Esophagus muscularis mucosa (tissue), 4 donors: ENCODE data around the gene SLX4. TPM values are rescaled to one million over a fixed set of nuclear protein-coding genes. Genes with fewer than 3 reads are reported as not detected.
A peak's percentile ranks its signal among the peaks of the same experiment; 100 is the strongest.
"Not testable (repeated sequence)": the region's sequence is repeated elsewhere in the genome, so short reads cannot be mapped to it uniquely, and the experiment has no call there.

Experiments
- DNase-seq: peaks from one replicate; pipeline ENCODE4 v3.0.0-alpha.2; 2017; ENCODE audit errors: extremely low spot score
- H3K27ac ChIP-seq, 4 donors: fragments of 200-600 bp; sonication (generic); replicated peaks in 1 of 4; 1 replicate in 3 of 4; 2 replicates in 1 of 4; pipeline ENCODE4 v1.5.1; 2016 to 2019; ENCODE audit warnings: mild to moderate bottlenecking in 1 of 4
- H3K27me3 ChIP-seq, 4 donors: fragments of 200-600 bp; sonication (generic); one replicate each; pipeline versions ENCODE4 v1.5.1 to v1.6.0; 2016 to 2019
- H3K36me3 ChIP-seq, 4 donors: fragments of 200-600 bp; sonication (generic); one replicate each; pipeline ENCODE4 v1.5.1; 2016 to 2019
- H3K4me1 ChIP-seq, 4 donors: fragments of 200-600 bp; sonication (generic); one replicate each; pipeline ENCODE4 v1.5.1; 2016 to 2019
- H3K4me3 ChIP-seq, 4 donors: fragments of 200-600 bp; sonication (generic); 1 replicate in 2 of 4; 2 replicates in 2 of 4; pipeline ENCODE4 v1.5.1; 2016 to 2019; ENCODE audit warnings: mild to moderate bottlenecking in 4 of 4, moderate library complexity in 1 of 4
- H3K9me3 ChIP-seq, 4 donors: fragments of 200-600 bp; sonication (generic); 1 replicate in 3 of 4; 2 replicates in 1 of 4; pipeline ENCODE4 v1.5.1; 2016 to 2019
- EP300 ChIP-seq: sonication (generic); formaldehyde crosslinking; IDR thresholded peaks from one replicate; pipeline ENCODE4 v1.6.1; 2017; ENCODE audit warnings: antibody characterized with exemption
- POLR2A ChIP-seq: fragments of 450-650 bp; IDR thresholded peaks from one replicate; pipeline ENCODE4 v1.6.1; 2017; ENCODE audit warnings: antibody characterized with exemption, moderate library complexity, mild to moderate bottlenecking, low read depth
- POLR2AphosphoS5 ChIP-seq, 2 donors: sonication (generic); formaldehyde crosslinking; IDR thresholded peaks; one replicate each; pipeline ENCODE4 v1.6.1; 2017; ENCODE audit warnings: antibody characterized with exemption in 2 of 2
- WGBS: methylation state at CpG from one replicate; pipeline ENCODE4 v1.1.5; 2018; 5-methylcytosine and 5-hydroxymethylcytosine counted together
- intact Hi-C: fragments of 100-400 bp; cut with DNase I; formaldehyde crosslinking; loops from one replicate; pipeline ENCODE4 v1.15.1; 2023
- total RNA-seq, 4 donors: library from RNA; depleted of rRNA; stranded (reverse); fragments of >200 nt; gene quantifications; one replicate each; pipeline versions ENCODE4 v1.1.0 to v1.2.1, GENCODE V29; 2016
- TF ChIP-seq, protein P1 (sequence below), 3 experiments: fragments of 200-600 bp in 2 of 3; fragments of 450-650 bp in 1 of 3; sonication (generic) in 2 of 3; IDR thresholded peaks; one replicate each; pipeline ENCODE4 v1.5.1; 2017 to 2019; ENCODE audit warnings: antibody characterized with exemption in 3 of 3, mild to moderate bottlenecking in 2 of 3, moderate library complexity in 1 of 3

The SLX4 gene, protein sequence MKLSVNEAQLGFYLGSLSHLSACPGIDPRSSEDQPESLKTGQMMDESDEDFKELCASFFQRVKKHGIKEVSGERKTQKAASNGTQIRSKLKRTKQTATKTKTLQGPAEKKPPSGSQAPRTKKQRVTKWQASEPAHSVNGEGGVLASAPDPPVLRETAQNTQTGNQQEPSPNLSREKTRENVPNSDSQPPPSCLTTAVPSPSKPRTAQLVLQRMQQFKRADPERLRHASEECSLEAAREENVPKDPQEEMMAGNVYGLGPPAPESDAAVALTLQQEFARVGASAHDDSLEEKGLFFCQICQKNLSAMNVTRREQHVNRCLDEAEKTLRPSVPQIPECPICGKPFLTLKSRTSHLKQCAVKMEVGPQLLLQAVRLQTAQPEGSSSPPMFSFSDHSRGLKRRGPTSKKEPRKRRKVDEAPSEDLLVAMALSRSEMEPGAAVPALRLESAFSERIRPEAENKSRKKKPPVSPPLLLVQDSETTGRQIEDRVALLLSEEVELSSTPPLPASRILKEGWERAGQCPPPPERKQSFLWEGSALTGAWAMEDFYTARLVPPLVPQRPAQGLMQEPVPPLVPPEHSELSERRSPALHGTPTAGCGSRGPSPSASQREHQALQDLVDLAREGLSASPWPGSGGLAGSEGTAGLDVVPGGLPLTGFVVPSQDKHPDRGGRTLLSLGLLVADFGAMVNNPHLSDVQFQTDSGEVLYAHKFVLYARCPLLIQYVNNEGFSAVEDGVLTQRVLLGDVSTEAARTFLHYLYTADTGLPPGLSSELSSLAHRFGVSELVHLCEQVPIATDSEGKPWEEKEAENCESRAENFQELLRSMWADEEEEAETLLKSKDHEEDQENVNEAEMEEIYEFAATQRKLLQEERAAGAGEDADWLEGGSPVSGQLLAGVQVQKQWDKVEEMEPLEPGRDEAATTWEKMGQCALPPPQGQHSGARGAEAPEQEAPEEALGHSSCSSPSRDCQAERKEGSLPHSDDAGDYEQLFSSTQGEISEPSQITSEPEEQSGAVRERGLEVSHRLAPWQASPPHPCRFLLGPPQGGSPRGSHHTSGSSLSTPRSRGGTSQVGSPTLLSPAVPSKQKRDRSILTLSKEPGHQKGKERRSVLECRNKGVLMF (N-terminal part only)
- total RNA-seq = 1 to 10 TPM; 3.0 to 5.8 (median 3.9) TPM

- Histone ChIP-seq H3K27ac (peak within 1 kb of the TSS; percentile 69 to 86 (median 82)), H3K4me1 (peaks cover 18 to 31% (median 26%) of the 10 kb centered on the region in 4 donors), H3K27me3 (no peaks in the 10 kb centered on the region), H3K4me3 (peak within 1 kb of the TSS; percentile 74 to 98 (median 88)), H3K9me3 (no peaks in the 10 kb centered on the region), H3K36me3 (peaks cover 0 to 11% (median 5%) of the 10 kb centered on the region in 4 donors)
- 2% methylated on average over 13 of the region's 86 CpGs for WGBS
- peak; percentile 94 for DNase-seq
- intact Hi-C loops = no loop called here
- peak; percentile 51 for TF ChIP-seq POLR2A
- peak; percentile 75 to 83 for TF ChIP-seq POLR2AphosphoS5 (IDR thresholded peaks at IDR 0.05)
- no peak for TF ChIP-seq EP300
- TF ChIP-seq, protein P1, sequence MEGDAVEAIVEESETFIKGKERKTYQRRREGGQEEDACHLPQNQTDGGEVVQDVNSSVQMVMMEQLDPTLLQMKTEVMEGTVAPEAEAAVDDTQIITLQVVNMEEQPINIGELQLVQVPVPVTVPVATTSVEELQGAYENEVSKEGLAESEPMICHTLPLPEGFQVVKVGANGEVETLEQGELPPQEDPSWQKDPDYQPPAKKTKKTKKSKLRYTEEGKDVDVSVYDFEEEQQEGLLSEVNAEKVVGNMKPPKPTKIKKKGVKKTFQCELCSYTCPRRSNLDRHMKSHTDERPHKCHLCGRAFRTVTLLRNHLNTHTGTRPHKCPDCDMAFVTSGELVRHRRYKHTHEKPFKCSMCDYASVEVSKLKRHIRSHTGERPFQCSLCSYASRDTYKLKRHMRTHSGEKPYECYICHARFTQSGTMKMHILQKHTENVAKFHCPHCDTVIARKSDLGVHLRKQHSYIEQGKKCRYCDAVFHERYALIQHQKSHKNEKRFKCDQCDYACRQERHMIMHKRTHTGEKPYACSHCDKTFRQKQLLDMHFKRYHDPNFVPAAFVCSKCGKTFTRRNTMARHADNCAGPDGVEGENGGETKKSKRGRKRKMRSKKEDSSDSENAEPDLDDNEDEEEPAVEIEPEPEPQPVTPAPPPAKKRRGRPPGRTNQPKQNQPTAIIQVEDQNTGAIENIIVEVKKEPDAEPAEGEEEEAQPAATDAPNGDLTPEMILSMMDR (IDR thresholded peaks at IDR 0.05) = peak in 1 of 3 experiments; percentile 53
These were observed at the start of gene SLX4 for GRCh38 chr16:3611146-3611975. SLX4 (minus strand) TSS chr16:3611606; CDS start chr16:3608964, 2,642 bp downstream.

DNA sequence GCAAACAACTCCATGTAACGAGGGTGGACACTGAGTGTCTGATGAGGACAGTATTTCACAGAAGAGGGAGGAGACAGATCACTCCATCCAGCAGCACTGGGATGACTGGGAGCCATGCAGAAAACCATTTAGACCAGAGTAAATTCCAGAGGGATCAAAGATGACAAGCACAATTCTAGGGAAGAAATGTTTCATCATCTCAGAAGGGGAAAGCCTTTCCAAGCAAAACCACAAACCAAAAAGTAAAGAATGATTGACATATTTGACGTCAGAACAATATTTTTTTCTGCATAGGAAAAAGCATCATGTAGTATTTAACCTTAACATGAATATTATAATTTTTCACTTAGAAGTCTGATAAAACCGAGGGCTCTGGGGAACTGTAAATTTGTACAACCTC, 47.8 kb upstream of the SLX4 start:
- no peak for DNase-seq
- WGBS = 79% methylated on average over 3 of the region's 3 CpGs
- Histone ChIP-seq H3K36me3 (peaks cover 26 to 98% (median 86%) of the 10 kb centered on the region in 4 donors), H3K9me3 (no peaks in the 10 kb centered on the region), H3K27ac (no peak overlapping the region), H3K4me3 (no peak overlapping the region), H3K27me3 (no peaks in the 10 kb centered on the region), H3K4me1 (peaks cover 0 to 2% (median 0%) of the 10 kb centered on the region in 4 donors)
- TF ChIP-seq, protein P1 (IDR thresholded peaks at IDR 0.05) = no peak
- no peak for TF ChIP-seq POLR2AphosphoS5 (IDR thresholded peaks at IDR 0.05)
- no peak for TF ChIP-seq POLR2A
- TF ChIP-seq EP300 = no peak
- intact Hi-C loops = no loop called here

GRCh38 chr16:3656491-3657468, 45.4 kb upstream of the SLX4 start:
- Histone ChIP-seq H3K4me1 (peaks cover 0 to 4% (median 0%) of the 10 kb centered on the region in 4 donors), H3K36me3 (peaks cover 19 to 86% (median 70%) of the 10 kb centered on the region in 4 donors), H3K27me3 (no peaks in the 10 kb centered on the region), H3K4me3 (no peak overlapping the region), H3K9me3 (no peaks in the 10 kb centered on the region), H3K27ac (no peak overlapping the region)
- intact Hi-C loops = no loop called here
- 89% methylated on average over 13 of the region's 42 CpGs for WGBS
- no peak for DNase-seq
- TF ChIP-seq, protein P1 (IDR thresholded peaks at IDR 0.05) = no peak
- TF ChIP-seq POLR2A (no peak), EP300 (no peak), POLR2AphosphoS5 (IDR thresholded peaks at IDR 0.05) (no peak)

- H3K4me3 ChIP-seq, H3K9me3 ChIP-seq, intact Hi-C loops, H3K27ac ChIP-seq, H3K27me3 ChIP-seq, H3K4me1 ChIP-seq, DNase-seq: not testable (repeated sequence)
- H3K36me3 ChIP-seq = peaks cover 18 to 86% (median 70%) of the 10 kb centered on the region in 4 donors
- WGBS = 88% methylated on average over 3 of the region's 10 CpGs
These were observed 44.7 kb upstream of the SLX4 start for GRCh38 chr16:3656160-3656490.
